Measurements from ENCODE around the gene RPTOR. TPM values are rescaled to one million over a fixed set of nuclear protein-coding genes. Genes with fewer than 3 reads are reported as not detected.

Gene RPTOR
- total RNA-seq, 1 experiment from 2014 or later = 30.6 TPM

- H3K9me3 ChIP-seq = no peaks in the 10 kb centered on the region
- no peak overlapping the region for H3K4me3 ChIP-seq
- no peak for DNase-seq
- H3K27me3 ChIP-seq = no peaks in the 10 kb centered on the region
- peaks cover 10% of the 10 kb centered on the region for H3K36me3 ChIP-seq
These were observed 273.2 kb downstream of the RPTOR start for GRCh38 chr17:80817861-80818260.

GRCh38 chr17:80818871-80819270, 274.2 kb downstream of the RPTOR start:
- peaks cover 3% of the 10 kb centered on the region for H3K36me3 ChIP-seq
- H3K9me3 ChIP-seq = no peaks in the 10 kb centered on the region
- no peak overlapping the region for H3K4me3 ChIP-seq
- no peaks in the 10 kb centered on the region for H3K27me3 ChIP-seq
- no peak for DNase-seq

- Histone ChIP-seq H3K36me3 (peaks cover 5% of the 10 kb centered on the region), H3K9me3 (no peaks in the 10 kb centered on the region), H3K4me3 (no peak overlapping the region), H3K27me3 (no peaks in the 10 kb centered on the region)
- DNase-seq = no peak
These were observed 275.0 kb downstream of the RPTOR start for GRCh38 chr17:80819422-80820164.

- no peaks in the 10 kb centered on the region for H3K9me3 ChIP-seq
- DNase-seq = no peak
These were observed 275.7 kb downstream of the RPTOR start for GRCh38 chr17:80820331-80820730.

GRCh38 chr17:80821546-80821945, 276.9 kb downstream of the RPTOR start:
- Histone ChIP-seq H3K4me3 (no peak overlapping the region), H3K9me3 (no peaks in the 10 kb centered on the region), H3K36me3 (peaks cover 7% of the 10 kb centered on the region), H3K27me3 (no peaks in the 10 kb centered on the region)
- no peak for DNase-seq

More at GRCh38 chr17:80820331-80820730, 275.7 kb downstream of the RPTOR start:
- no peak overlapping the region for H3K4me3 ChIP-seq
- peaks cover 5% of the 10 kb centered on the region for H3K36me3 ChIP-seq
- no peaks in the 10 kb centered on the region for H3K27me3 ChIP-seq

- no peaks in the 10 kb centered on the region for H3K27me3 ChIP-seq
- no peak for DNase-seq
- H3K9me3 ChIP-seq = no peaks in the 10 kb centered on the region
- H3K4me3 ChIP-seq = no peak overlapping the region
- peaks cover 8% of the 10 kb centered on the region for H3K36me3 ChIP-seq
These were observed 277.5 kb downstream of the RPTOR start for GRCh38 chr17:80822021-80822699.

GRCh38 chr17:80822700-80823410, 278.2 kb downstream of the RPTOR start:
- Histone ChIP-seq H3K9me3 (no peaks in the 10 kb centered on the region), H3K27me3 (no peaks in the 10 kb centered on the region), H3K4me3 (no peak overlapping the region), H3K36me3 (peaks cover 14% of the 10 kb centered on the region)
- DNase-seq = no peak

- no peak for DNase-seq
- Histone ChIP-seq H3K9me3 (no peaks in the 10 kb centered on the region), H3K27me3 (no peaks in the 10 kb centered on the region), H3K36me3 (peaks cover 21% of the 10 kb centered on the region), H3K4me3 (no peak overlapping the region)
These were observed 280.2 kb downstream of the RPTOR start for GRCh38 chr17:80824549-80825470.

GRCh38 chr17:80825471-80826345, 281.1 kb downstream of the RPTOR start:
- Histone ChIP-seq H3K27me3 (no peaks in the 10 kb centered on the region), H3K9me3 (no peaks in the 10 kb centered on the region), H3K4me3 (no peak overlapping the region), H3K36me3 (peaks cover 22% of the 10 kb centered on the region)
- no peak for DNase-seq

GRCh38 chr17:80826346-80826954, 281.8 kb downstream of the RPTOR start:
- H3K27me3 ChIP-seq = no peaks in the 10 kb centered on the region
- H3K4me3 ChIP-seq = no peak overlapping the region
- no peaks in the 10 kb centered on the region for H3K9me3 ChIP-seq
- DNase-seq = no peak
- H3K36me3 ChIP-seq = peaks cover 27% of the 10 kb centered on the region

- Histone ChIP-seq H3K4me3 (no peak overlapping the region), H3K36me3 (peaks cover 27% of the 10 kb centered on the region), H3K9me3 (no peaks in the 10 kb centered on the region), H3K27me3 (no peaks in the 10 kb centered on the region)
- peak; percentile 98 for DNase-seq
These were observed 282.5 kb downstream of the RPTOR start for GRCh38 chr17:80826955-80827645.

GRCh38 chr17:80827646-80828643, 283.3 kb downstream of the RPTOR start:
- DNase-seq = no peak
- H3K4me3 ChIP-seq = no peak overlapping the region
- H3K27me3 ChIP-seq = no peaks in the 10 kb centered on the region

GRCh38 chr17:80829166-80829813, 284.7 kb downstream of the RPTOR start:
- DNase-seq = no peak
- Histone ChIP-seq H3K27me3 (no peaks in the 10 kb centered on the region), H3K9me3 (no peaks in the 10 kb centered on the region), H3K36me3 (peaks cover 26% of the 10 kb centered on the region), H3K4me3 (no peak overlapping the region)

More at GRCh38 chr17:80827646-80828643, 283.3 kb downstream of the RPTOR start:
- H3K36me3 ChIP-seq = peaks cover 24% of the 10 kb centered on the region
- H3K9me3 ChIP-seq = no peaks in the 10 kb centered on the region

Data from MG63 (cell line).